Ramos (cell line): ENCODE results near the gene SECTM1.

Experiments used
- in situ Hi-C: fragments of 300-500 bp; cut with MboI; formaldehyde crosslinking; loops from one replicate; pipeline ENCODE4 v1.14.3; 2022; ENCODE audit warnings: low sequenced_read_pairs; ENCODE audit not compliant: unreplicated experiment

The SECTM1 gene

DNA sequence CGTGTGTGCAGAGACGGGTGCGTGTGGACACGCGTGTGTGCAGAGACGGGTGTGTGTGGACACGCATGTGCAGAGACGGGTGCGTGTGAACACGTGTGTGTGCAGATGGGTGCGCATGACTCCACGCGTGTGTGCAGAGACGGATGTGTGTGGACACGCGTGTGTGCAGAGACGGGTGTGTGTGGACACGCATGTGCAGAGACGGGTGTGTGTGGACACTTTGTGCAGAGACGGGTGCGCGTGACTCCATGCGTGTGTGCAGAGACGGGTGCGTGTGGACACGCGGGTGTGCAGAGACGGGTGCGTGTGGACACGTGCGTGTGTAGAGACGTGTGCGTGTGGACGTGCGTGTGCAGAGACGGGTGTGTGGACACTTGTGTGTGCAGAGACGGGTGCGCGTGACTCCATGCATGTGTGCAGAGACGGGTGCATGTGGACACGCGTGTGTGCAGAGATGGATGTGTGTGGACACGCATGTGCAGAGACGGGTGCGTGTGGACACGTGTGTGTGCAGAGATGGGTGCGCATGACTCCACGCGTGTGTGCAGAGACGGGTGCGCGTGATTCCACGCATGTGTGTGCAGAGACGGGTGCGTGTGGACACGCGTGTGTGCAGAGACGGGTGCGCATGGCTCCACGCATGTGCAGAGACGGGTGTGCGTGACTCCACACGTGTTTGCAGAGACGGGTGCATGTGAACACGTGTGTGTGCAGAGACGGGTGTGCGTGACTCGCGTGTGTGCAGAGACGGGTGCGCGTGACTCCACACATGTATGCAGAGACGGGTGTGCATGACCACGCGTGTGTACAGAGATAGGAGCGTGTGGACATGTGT is 14.6 kb downstream of the SECTM1 start:
- in situ Hi-C loops = no loop called here

DNA sequence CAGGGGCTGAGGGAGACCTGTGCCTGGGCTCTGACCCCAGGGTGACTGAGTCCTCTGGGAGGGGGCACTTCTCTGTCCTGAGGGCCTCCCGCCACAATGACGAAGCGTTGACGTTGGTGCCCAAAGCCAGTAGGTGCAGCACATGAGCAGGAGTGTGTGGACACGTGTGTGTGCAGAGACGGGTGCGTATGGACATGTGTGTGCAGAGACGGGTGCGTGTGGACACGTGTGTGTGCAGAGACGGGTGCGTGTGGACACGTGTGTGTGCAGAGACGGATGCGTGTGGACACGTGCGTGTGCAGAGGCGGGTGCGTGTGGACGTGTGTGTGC is 15.4 kb downstream of the SECTM1 start:
- in situ Hi-C loops = no loop called here

DNA sequence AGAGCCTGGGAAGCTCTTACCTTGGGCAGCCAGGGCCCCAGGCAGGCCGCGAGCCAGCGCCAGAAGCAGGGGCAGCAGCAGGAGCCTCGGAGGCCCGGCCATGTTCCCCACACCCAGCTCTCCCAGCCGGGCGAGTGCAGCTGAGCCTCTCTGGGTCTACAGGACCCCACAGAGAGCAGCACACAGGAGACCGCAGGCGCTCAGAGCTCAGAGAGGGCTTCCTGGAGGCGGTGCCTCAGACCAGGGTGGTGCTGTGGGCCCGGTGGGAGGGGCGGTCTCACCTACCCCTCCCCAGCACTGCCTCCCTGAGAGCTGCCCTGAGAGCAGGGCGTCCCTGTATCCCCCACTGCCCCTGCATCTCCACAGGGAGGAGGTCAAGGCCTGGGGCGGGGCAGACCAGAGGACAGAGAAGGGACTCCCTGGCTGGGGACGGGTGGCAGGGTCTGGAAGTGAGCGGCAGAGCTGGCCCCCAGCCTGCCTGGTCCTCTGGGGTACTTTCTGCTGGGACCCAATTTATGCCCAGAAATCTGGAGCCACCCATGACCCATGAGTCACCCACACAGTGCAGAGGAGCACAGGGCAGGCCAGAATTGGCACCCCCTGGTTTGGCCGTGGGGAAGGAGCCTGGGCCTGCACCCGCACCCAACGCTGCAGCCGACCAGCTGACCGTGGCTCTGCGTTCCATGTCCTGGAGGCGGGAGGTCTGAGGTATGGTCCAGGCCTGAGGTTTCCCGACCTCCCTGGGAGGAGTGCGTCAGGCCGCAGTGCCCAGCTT is 16.0 kb downstream of the SECTM1 start, which contains the start of gene CD7:
CD7 (minus strand) TSS at position 215 of the 775 bp plus-strand sequence; CDS start at position 102, 113 bp downstream.
- in situ Hi-C loops = no loop called here

DNA sequence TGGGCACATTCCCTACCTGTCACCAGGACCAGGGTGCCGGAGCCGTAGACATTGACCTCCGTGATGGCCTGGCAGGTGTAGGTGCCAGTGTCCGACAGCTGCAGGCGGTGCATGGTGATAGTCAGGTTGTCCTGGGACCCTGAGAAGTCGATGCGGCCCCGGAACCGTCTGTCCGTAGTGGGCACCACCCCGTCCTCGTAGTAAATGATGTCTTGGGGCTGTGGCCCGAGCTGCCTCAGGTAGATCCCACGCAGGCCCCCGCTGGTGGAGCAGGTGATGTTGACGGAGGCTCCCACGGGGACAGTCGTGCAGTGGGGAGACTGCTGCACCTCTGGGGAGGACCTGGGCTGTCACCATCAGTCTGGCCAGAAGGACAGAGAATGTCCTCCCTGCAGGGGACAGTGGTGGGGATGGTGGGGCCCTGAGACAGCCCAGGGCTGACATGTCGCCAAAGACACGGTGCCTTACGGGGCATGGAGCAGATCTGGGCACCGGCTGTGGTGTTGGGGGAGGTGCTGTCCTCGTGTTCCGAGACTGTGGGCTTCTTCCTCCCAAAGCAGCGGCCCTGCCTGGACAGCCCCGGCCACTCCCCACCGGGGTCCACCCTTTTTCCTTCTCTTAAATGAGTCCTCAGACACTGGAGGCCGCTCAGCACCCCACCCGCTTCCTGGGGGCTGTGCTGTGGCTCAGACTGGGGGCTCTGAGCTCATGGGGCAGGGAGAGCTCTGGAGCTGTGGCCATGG is 16.7 kb downstream of the SECTM1 start:
- in situ Hi-C loops = no loop called here

DNA sequence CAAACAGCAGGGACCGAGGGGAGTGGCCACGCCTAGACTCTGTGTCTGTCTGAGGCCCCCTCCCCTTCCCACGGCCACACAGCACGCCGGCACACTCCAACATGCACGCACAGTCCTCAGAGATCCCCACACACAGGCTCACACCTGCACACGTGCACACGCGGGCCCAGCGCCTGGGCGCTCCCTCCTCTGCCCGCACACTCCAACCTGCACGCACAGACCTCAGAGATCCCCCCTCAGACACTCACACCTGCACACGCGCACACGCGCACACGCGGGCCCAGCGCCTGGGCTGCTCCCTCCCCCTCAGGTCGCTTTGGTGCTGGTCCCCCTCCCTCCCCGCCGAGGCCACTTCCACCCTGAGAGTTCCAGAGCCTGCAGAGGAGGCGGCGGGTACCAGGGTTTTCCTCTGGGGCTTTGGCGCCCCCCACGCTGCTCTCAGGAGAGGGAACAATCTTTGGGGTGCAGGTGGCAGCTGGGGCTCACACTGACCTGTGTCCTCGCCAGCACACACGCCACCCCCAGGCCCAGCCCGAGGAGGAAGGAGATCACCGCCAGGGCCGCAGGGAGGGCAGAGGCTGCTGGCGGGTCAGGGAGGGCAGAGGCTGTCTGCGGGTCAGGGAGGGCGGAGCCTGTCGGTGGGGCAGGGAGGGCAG is 17.7 kb downstream of the SECTM1 start:
- in situ Hi-C loops = no loop called here

DNA sequence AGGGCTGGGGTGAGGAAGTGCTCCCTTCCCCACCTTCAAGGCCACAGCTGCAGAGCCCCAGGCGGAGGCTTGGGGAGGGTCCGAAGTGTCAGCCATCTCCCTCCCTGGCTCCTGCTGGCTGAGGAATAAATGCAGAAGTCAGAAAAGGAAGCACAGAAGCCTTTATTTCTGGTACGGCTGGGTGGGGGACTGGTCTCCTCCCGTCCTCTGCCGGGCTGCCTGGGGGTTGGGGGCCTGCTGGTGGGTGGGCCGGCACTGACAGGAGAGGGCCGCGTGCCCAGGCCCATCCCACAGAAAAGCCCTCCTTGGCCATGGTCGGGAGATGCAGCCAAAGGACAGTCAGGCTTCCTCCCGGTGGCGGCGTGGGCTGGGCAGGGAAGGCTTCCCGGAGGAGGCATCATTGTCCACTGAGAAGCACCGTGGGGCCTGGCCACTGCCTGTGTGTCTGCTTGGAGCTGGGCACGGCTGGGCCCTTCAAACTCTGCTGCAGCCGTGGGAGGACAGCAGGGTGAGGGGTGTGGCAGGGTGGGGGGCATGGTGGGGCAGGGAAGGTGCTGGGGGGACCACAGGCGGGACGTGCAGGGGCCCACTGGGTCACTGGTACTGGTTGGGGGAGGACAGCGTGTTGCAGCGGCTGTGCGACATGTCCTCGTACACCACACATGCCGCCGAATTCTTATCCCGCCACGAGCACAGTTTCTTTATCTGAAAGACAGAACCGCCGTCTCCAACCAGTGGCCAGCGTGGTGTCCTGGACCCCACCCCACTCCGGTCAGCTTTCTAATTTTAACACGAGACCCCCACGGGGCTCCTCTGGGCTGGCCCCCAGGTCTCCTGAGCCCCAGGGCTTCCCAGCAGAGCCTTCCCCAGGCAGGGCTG is 18.6 kb downstream of the SECTM1 start:
- in situ Hi-C loops = no loop called here

DNA sequence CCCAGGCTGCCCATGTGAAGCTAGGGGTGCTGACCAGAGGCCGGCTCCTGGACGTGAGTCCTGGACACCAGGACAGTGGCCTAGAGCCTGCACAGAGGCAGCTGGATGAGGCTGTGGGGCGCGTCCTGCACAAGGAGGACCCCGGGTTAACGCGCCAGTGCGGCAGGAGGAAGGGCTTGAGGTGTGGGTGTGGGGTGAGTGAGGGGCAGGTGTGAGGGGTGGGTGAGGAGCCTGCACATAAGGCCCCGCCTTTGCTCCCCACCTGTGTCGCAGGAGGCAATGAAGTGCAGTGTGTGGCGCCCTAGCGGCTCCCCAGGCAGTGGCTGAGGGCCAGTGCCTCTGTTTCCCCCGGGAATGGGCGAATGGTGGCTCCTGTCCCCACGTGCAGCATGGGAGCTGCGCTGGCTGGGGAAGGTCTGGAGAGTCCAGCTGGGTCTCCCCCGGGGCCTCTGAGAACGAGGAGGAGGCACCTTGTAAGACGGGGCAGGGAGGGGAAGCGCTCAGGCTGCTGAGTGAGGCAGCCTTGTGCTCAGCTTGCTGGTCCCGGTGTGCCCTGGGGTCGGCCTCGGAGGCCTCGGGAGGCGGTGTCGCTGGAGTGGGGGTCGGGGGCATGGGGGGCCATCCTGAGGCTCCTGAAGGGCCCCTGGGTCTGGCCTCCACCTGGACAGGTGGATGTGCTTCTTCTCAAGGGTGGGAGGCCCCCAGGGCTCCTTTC is 19.4 kb downstream of the SECTM1 start:
- in situ Hi-C loops = no loop called here

DNA sequence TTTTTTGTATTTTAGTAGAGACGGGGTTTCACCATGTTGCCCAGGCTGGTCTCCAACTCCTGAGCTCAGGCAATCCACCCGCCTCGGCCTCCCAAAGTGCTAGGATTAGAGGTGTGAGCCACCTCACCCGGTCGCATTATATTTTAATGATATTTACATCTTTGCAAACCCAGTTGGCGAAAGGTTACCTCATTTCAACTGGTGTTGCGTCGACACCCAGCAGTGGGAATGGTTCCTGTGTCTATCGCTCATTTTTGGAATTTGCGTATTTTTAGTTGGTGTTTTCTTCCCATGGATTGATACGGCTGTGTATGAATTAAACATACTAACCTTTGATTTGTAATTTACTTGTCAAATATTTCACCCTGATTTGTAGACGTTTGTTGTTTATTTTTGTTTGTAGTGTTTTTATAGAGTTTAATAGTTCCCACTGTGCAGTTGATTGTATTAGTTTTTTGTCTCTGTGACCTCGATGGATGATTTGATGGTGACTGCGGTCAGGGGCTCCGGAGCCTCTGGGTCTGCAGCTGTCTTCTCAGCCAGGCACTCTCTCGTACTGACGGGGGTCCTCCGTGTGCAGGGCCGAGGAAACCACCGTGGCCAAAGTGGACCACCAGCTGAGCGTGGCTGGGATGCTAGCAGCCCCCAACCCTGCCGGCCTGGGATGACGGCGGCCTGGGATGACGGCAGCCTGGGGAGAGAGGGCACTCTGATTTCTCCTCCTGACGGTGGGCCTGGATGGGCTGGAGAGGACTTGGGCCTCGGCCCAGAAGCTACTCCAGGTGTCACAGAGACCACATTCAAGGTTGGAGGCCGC is 20.2 kb downstream of the SECTM1 start:
- in situ Hi-C loops = no loop called here

DNA sequence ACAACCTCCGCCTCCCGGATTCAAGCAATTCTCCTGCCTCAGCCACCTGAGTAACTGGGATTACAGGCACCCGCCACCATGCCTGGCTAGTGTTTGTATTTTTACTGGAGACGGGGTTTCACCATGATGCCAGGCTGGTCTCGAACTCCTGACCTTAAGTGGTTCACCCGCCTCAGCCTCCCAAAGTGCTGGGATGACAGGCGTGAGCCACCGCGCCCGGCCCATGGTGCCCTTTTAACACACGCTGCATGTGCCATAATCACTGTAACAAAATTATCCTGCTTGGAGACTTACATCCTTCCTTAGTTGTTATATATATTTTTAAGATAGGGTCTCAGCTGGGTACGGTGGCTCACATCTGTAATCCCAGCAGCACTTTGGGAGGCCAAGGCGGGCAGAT is 21.6 kb downstream of the SECTM1 start:
- in situ Hi-C loops = no loop called here

DNA sequence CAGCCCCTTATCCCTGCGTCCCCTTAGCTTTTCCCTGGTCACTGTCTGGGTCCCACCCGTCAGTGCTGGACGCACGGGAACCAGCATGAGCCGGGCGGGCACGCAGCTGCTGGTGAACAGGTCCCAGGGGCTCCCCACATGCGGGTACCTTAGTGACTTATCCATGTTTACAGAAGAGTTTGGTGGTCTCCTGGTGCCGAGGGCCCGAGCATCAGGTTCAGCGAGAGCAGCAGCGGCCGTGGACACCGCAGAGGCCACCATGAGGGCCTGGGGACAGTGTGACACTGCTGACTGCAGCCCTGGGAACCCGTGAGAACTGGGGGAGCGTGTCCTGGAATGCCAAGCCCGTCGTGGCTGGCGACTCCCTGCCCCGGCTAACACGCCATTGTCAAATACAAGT is 22.7 kb downstream of the SECTM1 start:
- in situ Hi-C loops = no loop called here

DNA sequence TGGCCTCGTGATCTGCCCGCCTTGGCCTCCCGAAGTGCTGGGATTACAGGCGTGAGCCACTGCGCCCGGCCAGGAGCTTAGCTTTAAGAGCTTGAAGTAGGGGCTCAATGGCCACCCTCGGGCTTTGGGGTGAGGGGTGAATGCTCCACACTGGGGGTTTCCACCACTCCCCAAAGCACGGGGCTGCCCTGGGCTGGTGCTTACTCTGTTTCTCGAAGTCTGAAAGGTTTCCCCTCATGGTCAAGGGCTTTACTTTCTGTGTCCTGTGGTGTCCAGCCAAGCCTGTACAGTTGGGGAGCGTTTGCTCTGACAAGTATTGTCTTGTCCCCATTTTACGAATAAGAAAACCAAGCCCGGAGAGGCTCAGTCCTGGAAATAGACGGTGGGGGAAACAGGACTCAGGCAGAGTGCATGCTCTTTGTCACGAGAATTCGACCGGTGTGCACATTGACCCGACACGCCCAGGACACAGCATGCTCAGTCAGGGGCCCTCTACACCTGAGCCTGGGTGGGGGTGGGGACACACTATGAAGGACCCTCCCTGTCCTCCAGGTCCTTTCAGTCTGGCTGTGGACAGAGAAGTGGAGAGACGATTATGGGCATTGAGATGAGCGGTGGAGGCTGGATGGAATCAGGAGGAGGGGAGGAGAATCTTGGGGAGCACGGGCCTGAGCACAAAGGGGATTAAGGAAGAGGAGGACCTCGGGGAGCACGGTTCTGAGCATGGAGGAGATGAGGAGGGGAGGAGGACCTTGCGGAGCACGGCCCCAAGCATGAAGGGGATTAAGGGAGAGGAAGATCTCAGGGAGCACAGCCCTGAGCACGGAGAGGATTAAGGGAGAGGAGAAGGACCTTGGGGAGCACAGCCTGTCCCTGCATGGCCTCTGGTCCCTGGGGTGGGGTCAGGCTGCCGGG is 23.7 kb downstream of the SECTM1 start:
- in situ Hi-C loops = no loop called here

DNA sequence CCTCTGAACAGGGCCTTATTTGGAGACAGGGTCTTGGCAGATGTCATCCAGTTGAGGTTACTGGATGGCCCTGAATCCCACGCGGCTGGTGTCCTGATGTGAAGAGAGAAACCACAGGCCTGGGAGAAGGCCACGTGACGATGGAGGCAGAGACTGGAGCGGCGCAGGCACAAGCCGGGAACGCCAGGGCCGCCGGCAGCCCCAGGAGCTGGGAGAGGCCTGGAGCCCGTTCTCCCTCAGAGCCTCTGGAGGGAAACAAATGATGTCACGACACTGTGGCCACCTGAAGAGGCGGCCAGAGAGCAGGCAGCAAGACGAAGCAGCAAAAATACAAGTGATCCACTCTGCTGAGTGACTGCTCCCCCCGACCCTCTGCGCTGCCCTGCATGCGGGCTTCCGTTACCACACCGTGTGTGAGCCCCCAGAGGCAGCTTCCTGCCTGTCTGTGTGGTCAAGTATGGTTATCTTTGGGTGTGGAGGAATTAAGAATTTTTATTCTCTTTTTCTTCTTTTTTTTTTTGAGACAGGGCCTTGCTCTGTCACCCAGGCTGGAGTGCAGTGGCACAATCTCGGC is 27.8 kb downstream of the SECTM1 start:
- in situ Hi-C loops = no loop called here

DNA sequence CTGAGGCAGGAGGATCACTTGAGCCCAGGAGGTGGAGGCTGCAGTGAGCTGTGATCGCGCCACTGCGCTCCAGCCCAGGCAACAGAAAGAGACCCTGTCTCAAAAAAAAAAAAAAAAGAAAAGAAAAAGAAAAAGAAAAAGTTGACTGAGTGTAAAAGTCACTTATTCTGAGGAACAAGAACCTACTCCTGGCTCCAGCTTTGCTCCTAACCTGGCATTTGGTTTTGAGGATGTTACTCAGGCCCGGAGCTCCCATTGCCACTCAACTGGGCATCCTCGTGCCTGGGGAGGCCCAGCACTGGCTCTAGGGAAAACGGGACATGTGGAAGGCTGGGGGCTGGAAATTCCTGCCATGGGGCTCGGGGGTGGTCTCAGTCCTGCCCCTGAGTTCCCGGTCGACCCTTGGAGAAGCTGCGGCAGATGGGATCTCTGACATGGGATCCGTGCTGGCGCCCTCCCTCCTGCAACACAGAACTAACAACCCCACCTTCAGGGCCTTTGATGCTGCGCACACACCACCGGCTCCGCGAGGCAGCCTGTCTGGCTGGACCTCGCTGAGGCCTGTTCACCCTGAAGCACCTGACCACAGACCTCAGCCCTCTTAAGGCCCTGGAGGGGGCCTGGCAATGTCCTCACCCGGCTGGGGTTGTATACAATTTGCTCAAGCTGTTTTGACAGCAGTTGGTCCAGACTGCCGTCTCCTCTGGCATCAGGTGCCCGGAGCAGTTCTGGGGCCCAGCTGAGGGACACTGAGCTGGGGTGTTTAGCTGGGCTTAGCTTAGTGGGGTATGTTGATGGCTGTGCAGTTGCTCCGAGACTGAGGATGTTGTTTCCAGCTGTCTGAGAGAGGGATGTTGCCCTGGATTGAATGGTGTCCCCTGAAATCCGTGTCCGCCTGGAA is 28.5 kb downstream of the SECTM1 start:
- in situ Hi-C loops = no loop called here

DNA sequence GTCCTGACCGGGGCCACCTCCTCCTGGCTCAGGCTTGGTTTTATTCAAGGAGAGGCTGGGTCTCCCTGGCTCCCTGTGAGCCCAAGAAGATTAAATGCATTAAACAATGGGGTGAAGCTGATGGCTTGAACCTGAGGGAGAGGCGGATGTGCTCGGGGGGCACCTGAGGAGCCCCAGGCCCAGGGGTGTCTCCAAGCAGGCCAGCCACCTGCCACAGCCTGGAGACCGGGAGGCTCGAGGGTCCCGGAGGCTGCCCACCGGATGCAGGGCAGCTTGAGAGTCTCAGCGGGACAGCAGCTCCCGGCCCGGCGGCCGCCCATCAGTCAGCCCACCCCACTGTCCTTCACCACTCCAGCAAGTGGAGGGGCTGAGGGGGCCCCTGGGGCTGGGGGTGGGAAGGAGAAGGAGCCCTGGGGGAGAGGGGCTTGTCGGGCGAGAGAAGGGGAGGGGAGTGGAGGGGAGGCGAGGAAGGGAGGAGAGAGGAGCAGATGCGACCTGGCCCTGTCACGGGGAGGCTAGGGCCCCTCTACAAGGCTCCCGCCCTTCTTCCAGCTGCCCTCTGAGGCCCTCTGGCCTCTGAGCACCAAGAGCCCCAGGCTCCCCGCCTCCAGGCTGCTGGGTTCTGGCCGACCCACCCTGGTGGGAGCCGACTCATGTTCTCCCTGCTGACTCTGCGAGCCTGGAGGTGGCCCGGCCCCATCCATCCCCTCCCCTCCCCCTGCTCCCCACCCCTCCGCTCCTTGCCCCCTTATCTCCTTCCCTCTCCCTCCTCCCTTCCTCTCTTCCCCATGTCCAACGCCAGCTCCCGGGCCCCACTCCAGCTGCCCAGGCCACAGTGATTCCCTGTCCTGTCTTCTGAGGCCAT is 29.4 kb downstream of the SECTM1 start:
- in situ Hi-C loops = no loop called here
